ENCODE measurements around the gene HOXB7.

DNA sequence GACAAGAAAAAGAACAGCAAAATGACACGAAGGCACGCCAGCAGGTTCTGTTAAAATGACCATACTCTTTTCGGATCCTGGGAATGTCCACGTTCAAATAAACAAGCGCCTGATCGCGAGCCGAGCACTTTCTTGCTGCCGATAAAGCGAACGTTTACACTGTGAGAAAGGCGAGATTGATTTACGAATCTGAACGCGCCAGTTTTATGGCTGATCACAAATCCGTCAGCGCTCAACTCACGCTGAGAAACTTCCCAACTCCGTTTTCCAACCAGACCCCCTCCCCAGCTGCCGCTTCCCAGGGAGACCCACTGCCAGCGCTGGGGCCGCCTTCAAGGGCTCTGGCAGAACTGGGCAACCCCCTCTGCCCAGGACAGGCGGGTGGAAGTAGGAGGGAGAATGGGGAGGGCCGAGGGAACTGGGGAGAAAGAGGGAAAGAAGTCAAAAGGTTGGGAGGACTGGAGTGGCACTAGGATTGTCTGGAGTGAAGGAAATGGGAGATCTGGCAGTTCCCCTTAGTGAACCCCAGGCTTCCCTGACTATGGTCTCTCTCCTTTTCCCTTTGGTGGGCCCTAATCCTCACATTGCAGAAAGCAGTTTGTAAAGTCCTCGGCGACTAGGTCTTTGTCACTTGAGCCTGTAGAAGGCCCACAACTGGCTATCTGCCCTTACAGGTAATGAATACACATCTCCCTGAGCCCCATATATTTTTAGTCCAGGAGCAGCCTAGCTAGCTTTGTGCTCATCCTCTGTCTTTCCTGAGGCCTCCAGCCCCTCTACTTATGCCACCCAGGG is 39.6 kb downstream of the HOXB7 start:
- TF ChIP-seq POLR2A (IDR thresholded peaks at IDR 0.05; ENCODE audit: low read length) (no peak), GATA1 (IDR thresholded peaks at IDR 0.05; ENCODE audit: low read depth, low read length) (no peak)
